Measurements from ENCODE around the gene BPGM. TPM values are rescaled to one million over a fixed set of nuclear protein-coding genes. Genes with fewer than 3 reads are reported as not detected.
A peak's percentile ranks its signal among the peaks of the same experiment; 100 is the strongest.

BPGM gene
- total and polyA plus RNA-seq, 9 of the 15 experiments (the other 6 are each of a cell fraction or from before 2014, with no cell fraction given), result 14.1 to 46.1 (median 21.2) TPM

GRCh38 chr7:134702366-134703240, 56.0 kb downstream of the BPGM start:
- H3K9me3 ChIP-seq (replicated peaks; ENCODE audit: control insufficient read depth, insufficient read depth, low read depth, low read length), result no peaks in the 10 kb centered on the region
- H3K79me2 ChIP-seq (ENCODE audit: control insufficient read depth, insufficient read depth, low read length), result no peaks in the 10 kb centered on the region
- H3K4me3 ChIP-seq, result no peak overlapping the region
- H4K20me1 ChIP-seq (replicated peaks; ENCODE audit: control insufficient read depth, insufficient read depth, low read length), result 0 out of 2 replicates have a peak, but pooled peaks cover 4% of the 10 kb centered on the region
- CTCF ChIA-PET (ENCODE audit: low intra/inter-chr PET ratio), result interaction anchor here (0.6 to 2.6 kb wide), 2 partner anchors 24 to 69 kb away, joined by 3 to 17 read pairs; no protein-coding TSS in a partner anchor
- in situ Hi-C loops (cut with MboI) (no loop called here), intact Hi-C loops (cut with micrococcal nuclease) (no loop called here)
- no peaks in the 10 kb centered on the region for H3K9me1 ChIP-seq (ENCODE audit: control insufficient read depth, insufficient read depth, low read length)
- no peak overlapping the region for H3K9ac ChIP-seq (ENCODE audit: insufficient read depth in 1 of 2, low read depth in 2 of 2, low read length in 2 of 2)
- DNase-seq (ENCODE audit: extremely low read depth in 1 of 4, low spot score in 3 of 4) (no peak), ATAC-seq (no peak), FAIRE-seq (no peak)
- H3K27ac ChIP-seq (ENCODE audit: extremely low read depth, low read depth, low read length), result no peak overlapping the region
- peaks cover 57 to 63% of the 10 kb centered on the region in 2 experiments; a peak in 4 of 5 replicates for H3K27me3 ChIP-seq (ENCODE audit: control insufficient read depth in 2 of 2, insufficient read depth in 2 of 2, low read length in 2 of 2)
- H3K4me2 ChIP-seq (ENCODE audit: insufficient read depth, low read length), result no peak overlapping the region
- POLR2A ChIA-PET, result interaction anchor here (0.5 to 1.1 kb wide), 4 partner anchors 13 to 270 kb away, joined by 3 to 4 read pairs (median 4); no protein-coding TSS in a partner anchor
- no peaks in the 10 kb centered on the region for H3K36me3 ChIP-seq (ENCODE audit: control insufficient read depth, insufficient read depth, low read length)
- H2AFZ ChIP-seq (ENCODE audit: low read depth, low read length), result no peak overlapping the region
- no TSS peak for BruUV-seq (replicated peaks)
- no peaks in the 10 kb centered on the region for H3K4me1 ChIP-seq (replicated peaks in 1 of 2; ENCODE audit: control insufficient read depth in 2 of 2, insufficient read depth in 2 of 2, low read length in 2 of 2)
- under 1% methylated on average over 10 of the region's 10 CpGs for WGBS (ENCODE audit: insufficient coverage, low coverage, missing lambda C conversion rate)
- TF ChIP-seq C11orf30 (IDR thresholded peaks at IDR 0.05; ENCODE audit: low read depth) (0 out of 2 replicates have a peak, but pooled peaks have one; percentile 29), MAFG (tag; conservative IDR thresholded peaks at IDR 0.05) (peak; percentile 31; the same call in 1 of the 2 replicates), ZNF316 (IDR thresholded peaks at IDR 0.05) (peak; percentile 69), ZNF197 (CRISPR knock-in tag; IDR thresholded peaks at IDR 0.05; ENCODE audit: low read depth) (no peak)

GRCh38 chr7:134703241-134703594, 56.6 kb downstream of the BPGM start:
- H3K9ac ChIP-seq (ENCODE audit: insufficient read depth in 1 of 2, low read depth in 2 of 2, low read length in 2 of 2), result no peak overlapping the region
- H3K36me3 ChIP-seq (ENCODE audit: control insufficient read depth, insufficient read depth, low read length), result no peaks in the 10 kb centered on the region
- 0% methylated on average over 2 of the region's 2 CpGs for WGBS (ENCODE audit: insufficient coverage, low coverage, missing lambda C conversion rate)
- H4K20me1 ChIP-seq (replicated peaks; ENCODE audit: control insufficient read depth, insufficient read depth, low read length), result 0 out of 2 replicates have a peak, but pooled peaks cover 4% of the 10 kb centered on the region
- peaks cover 53 to 59% of the 10 kb centered on the region in 2 experiments; a peak in 4 of 5 replicates for H3K27me3 ChIP-seq (ENCODE audit: control insufficient read depth in 2 of 2, insufficient read depth in 2 of 2, low read length in 2 of 2)
- H2AFZ ChIP-seq (ENCODE audit: low read depth, low read length), result no peak overlapping the region
- ChIA-PET CTCF (ENCODE audit: low intra/inter-chr PET ratio) (interaction anchor here (0.6 kb wide), 1 partner anchor 25 kb away, joined by 3 read pairs; no protein-coding TSS in a partner anchor), POLR2A (interaction anchor here (1.1 kb wide), 1 partner anchor 13 kb away, joined by 4 read pairs; no protein-coding TSS in a partner anchor)
- no peaks in the 10 kb centered on the region for H3K4me1 ChIP-seq (replicated peaks in 1 of 2; ENCODE audit: control insufficient read depth in 2 of 2, insufficient read depth in 2 of 2, low read length in 2 of 2)
- in situ Hi-C loops (cut with MboI), result no loop called here
- H3K4me2 ChIP-seq (ENCODE audit: insufficient read depth, low read length), result no peak overlapping the region
- no TSS peak for BruUV-seq (replicated peaks)
- DNase-seq (ENCODE audit: extremely low read depth in 1 of 4, low spot score in 3 of 4), result no peak
- no peaks in the 10 kb centered on the region for H3K9me1 ChIP-seq (ENCODE audit: control insufficient read depth, insufficient read depth, low read length)
- H3K4me3 ChIP-seq, result no peak overlapping the region
- no peaks in the 10 kb centered on the region for H3K9me3 ChIP-seq (replicated peaks; ENCODE audit: control insufficient read depth, insufficient read depth, low read depth, low read length)
- H3K27ac ChIP-seq (ENCODE audit: extremely low read depth, low read depth, low read length), result no peak overlapping the region
- ATAC-seq, result no peak
- no peaks in the 10 kb centered on the region for H3K79me2 ChIP-seq (ENCODE audit: control insufficient read depth, insufficient read depth, low read length)
- FAIRE-seq, result no peak
- intact Hi-C loops (cut with micrococcal nuclease), result no loop called here
- no peak for TF ChIP-seq E4F1 (CRISPR knock-in tag; IDR thresholded peaks at IDR 0.05; ENCODE audit: borderline replicate concordance)
- no peak for TF ChIP-seq CAMTA2 (CRISPR knock-in tag; conservative IDR thresholded peaks at IDR 0.05)
- no peak for TF ChIP-seq GATAD2B (IDR thresholded peaks at IDR 0.05; ENCODE audit: borderline replicate concordance)
- TF ChIP-seq NFE2 (IDR thresholded peaks at IDR 0.05; ENCODE audit: low read depth), result no peak
- no peak for TF ChIP-seq DPF2 (IDR thresholded peaks at IDR 0.05)
- TF ChIP-seq SMARCB1 (IDR thresholded peaks at IDR 0.05; ENCODE audit: insufficient read length, low read depth), result no peak
- no peak for TF ChIP-seq ZNF165 (CRISPR knock-in tag; IDR thresholded peaks at IDR 0.05; ENCODE audit: borderline replicate concordance)
- no peak for TF ChIP-seq ZNF551 (CRISPR knock-in tag; IDR thresholded peaks at IDR 0.05)

Measured in K562 (cell line).